Kasumi-1 (cell line): ENCODE results near the gene KLRC2.
"Not testable (repeated sequence)": the region's sequence is repeated elsewhere in the genome, so short reads cannot be mapped to it uniquely, and the experiment has no call there.

Experiments
- DNase-seq, 2 experiments: peaks; one replicate each; lab custom pipeline; 2025; lab: John Stamatoyannopoulos, UW

The KLRC2 gene

GRCh38 chr12:10435816-10436215 lies at the start of gene KLRC2:
TSS of gene KLRC2 (minus strand) at chr12:10436010. CDS start at chr12:10435986, 24 bp downstream.
- peak; percentile 18 to 31 for DNase-seq

GRCh38 chr12:10481901-10482300 lies 46.1 kb upstream of the KLRC2 start:
- DNase-seq, result not testable (repeated sequence)

GRCh38 chr12:10472808-10473207 lies 37.0 kb upstream of the KLRC2 start:
- not testable (repeated sequence) for DNase-seq

DNA sequence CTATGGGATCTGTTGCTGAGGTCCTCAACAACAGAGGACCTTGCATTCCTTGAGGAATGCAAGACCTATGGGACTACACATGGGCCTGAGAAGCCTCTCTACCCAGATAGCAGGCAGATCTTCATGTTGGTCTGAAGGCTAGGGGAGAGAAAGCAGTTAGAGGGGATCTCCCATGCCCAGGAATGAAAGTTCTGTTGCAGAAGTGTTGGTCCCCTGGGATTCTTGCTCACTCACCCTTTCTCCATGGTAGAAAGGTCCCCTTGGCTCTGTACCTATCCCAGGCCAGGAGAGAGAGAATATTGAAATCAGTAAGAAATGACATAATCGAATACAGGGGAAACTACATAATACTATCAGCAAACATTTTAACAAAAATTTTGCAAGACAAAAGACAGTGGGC lies 33.9 kb upstream of the KLRC2 start:
- DNase-seq, result no peak

DNA sequence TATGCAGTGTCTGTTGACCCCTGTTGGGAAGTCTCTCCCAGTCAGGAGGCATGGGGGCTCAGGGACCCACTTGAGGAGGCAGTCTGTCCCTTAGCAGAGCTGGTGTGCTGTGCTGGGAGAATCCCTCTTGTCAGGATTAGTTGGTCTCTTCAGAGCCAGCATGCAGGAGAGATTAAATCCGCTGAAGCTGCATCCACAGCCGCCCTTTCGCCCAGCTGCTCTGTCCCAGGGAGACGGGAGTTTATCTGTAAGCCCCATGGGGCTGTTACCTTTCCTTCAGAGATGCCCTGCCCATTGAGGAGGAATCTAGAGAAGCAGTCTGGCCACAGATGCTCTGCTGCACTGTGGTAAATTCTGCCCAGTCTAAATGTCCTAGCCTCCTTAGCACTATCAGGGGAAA lies 30.5 kb upstream of the KLRC2 start:
- DNase-seq, result no peak

DNA sequence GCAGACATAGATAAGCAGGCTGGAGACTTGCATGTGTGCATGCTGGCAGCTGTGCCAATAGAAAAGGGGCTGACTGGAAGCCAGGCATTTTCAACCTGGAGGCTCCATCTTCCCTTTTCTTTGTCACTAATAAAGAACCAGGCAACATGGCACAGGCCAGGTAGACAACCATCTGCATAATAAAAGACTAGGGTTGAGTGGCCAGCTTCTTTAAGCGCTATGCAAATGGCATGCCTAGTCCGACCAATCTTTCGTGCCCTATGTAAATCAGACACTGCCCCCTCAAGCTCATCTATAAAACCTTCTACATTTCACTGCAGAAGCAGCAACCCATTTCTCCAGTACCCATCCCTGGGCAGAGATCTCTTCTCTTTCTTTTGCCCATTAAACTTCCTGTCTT lies 21.9 kb upstream of the KLRC2 start:
- no peak for DNase-seq

DNA sequence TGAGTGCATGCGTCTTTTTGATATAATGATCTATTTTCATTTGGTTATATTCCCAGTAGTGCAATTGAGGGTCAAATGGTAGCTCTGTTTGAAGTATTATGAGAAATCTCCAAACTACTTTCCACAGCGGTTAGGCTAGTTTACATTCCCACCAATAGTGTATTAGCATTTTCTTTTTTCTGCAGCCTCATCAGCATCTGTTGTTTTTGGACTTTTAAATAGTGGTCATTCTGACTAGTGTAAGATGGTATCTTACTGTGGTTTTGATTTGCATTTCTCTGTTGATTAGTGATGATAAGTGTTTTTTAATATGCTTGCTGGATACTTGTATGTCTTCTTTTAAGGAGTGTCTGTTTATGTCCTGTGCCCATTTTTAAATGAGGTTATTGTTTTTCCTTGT lies 21.0 kb upstream of the KLRC2 start:
- no peak for DNase-seq

GRCh38 chr12:10455766-10456165 lies 20.0 kb upstream of the KLRC2 start:
- no peak for DNase-seq

- DNase-seq, result no peak
Observed at GRCh38 chr12:10454531-10454930, 18.7 kb upstream of the KLRC2 start.

- DNase-seq, result no peak
Observed at GRCh38 chr12:10453156-10453555, 17.3 kb upstream of the KLRC2 start, which contains the start of gene KLRC1. TSS of gene KLRC1 (minus strand) at chr12:10453377. CDS start at chr12:10451156, 2,221 bp downstream.

DNA sequence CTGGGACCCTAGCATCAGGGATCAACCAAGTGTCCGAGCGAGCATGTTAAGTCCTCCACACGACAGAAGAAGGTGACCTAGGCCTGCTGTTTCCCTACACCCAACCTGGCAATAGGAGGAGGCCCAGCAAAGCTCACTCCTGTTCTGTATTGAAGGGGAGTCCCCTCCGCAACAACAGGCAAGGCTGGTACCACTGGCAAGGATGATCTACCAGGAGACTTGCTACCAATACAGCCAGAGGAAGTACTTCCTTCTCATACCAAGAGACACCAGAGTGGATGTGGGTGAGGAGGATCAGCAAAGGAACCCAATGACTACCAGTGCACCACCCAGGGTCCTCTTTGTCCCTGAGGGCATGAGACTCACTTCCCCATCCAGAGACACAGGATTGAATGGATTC lies 12.4 kb upstream of the KLRC2 start:
- DNase-seq, result no peak

DNA sequence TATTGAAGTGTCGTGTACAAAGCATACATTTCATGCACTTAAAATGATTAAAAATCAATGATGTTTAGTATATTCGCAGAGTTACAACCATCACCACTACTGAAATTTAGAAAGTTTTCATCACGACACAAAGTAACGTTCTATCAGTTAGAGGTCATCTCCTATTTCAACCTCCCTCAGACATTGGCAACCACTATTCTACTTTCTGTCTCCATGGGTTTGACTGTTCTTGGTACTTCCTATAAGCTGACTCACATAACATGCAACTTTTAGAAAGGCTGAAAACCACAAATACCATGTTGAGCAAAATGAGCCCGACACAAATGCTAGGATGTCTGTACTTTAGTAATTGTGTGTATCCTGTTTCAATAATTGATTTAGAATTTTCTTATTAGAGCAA lies 10.2 kb upstream of the KLRC2 start:
- peak in 1 of 2 experiments; percentile 1 for DNase-seq

DNA sequence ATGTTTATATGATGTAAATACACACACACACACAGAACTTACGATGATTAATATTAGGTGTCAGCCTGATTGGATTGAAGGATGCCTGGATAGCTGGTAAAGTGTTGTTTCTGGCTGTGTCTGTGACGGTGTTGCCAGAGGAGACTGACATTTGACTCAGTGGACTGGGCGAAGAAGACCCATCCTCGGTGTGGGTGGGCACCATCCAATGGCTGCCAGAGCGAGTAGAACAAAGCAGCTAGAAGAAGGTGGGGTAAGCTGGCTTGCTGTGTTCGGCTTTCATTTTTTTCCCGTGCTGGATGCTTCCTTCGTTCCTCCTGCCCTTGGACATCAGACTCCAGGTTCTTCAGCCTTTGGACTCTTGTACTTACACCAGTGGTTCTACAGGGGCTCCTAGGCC lies 5.3 kb upstream of the KLRC2 start:
- not testable (repeated sequence) for DNase-seq

- not testable (repeated sequence) for DNase-seq
Observed at GRCh38 chr12:10439608-10440274, 3.9 kb upstream of the KLRC2 start.

- not testable (repeated sequence) for DNase-seq
Observed at GRCh38 chr12:10437601-10438000, 1.8 kb upstream of the KLRC2 start.

- not testable (repeated sequence) for DNase-seq
Observed at GRCh38 chr12:10430623-10431022, 5.2 kb downstream of the KLRC2 start.

DNA sequence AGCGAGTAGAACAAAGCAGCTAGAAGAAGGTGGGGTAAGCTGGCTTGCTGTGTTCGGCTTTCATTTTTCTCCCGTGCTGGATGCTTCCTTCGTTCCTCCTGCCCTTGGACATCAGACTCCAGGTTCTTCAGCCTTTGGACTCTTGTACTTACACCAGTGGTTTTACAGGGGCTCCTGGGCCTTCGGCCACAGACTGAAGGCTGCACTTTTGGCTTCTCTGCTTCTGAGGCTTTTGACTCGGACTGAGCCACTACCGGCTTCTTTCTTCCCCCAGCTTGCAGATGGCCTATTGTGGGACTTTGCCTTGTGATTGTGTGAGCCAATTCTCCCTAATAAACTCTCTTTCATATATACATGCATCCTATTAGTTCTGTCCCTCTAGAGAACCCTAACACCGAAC lies 9.9 kb downstream of the KLRC2 start:
- not testable (repeated sequence) for DNase-seq

- not testable (repeated sequence) for DNase-seq
Observed at GRCh38 chr12:10424260-10424899, 11.4 kb downstream of the KLRC2 start.

DNA sequence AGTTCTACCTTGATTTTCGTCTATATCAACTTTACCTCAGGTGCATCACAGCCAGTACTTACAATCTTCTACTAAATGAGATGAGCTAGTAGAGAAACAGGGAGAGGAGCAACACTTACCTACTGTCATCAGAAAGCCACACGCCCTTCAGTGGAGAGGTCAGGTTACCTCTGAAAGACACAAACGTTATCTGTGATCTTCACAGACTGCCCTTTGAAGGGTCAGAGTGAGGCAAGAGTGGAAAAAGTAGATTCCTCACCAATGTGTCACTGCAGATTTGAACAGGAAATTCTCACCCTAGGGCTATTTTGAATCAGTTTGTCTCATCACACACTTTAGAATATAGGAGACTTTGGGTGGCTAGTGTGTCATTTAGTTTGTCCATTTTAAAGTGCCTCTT lies 13.7 kb downstream of the KLRC2 start:
- DNase-seq, result not testable (repeated sequence)

- DNase-seq, result not testable (repeated sequence)
Observed at GRCh38 chr12:10420334-10420733, 15.5 kb downstream of the KLRC2 start, which contains the start of gene KLRC3. TSS of gene KLRC3 (minus strand) at chr12:10420595. CDS start at chr12:10420550, 45 bp downstream.

DNA sequence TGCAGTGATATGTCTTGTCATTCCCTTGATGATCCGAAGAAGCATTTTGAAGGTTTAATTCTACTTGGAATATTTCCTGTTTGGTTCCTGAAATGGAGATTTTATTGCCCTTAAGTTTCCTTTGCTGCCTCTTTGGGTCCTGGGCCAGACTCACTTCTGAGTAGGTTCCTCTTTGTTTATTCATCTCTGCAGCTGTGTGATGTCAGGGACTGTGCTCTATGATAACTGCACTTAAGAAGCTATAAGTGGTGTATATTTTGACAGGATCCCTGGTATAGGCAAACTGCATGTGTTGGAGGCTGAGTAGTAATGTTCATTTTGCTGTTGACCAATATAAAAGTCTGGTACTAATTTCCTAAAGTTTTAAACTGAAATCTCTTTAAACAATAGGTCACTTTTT lies 26.4 kb downstream of the KLRC2 start, which contains the start of gene KLRC4:
TSS of gene KLRC4 (minus strand) at position 366 of the 400 bp plus-strand sequence. CDS start at position 184, 182 bp downstream.
- peak; percentile 2 to 10 for DNase-seq

DNA sequence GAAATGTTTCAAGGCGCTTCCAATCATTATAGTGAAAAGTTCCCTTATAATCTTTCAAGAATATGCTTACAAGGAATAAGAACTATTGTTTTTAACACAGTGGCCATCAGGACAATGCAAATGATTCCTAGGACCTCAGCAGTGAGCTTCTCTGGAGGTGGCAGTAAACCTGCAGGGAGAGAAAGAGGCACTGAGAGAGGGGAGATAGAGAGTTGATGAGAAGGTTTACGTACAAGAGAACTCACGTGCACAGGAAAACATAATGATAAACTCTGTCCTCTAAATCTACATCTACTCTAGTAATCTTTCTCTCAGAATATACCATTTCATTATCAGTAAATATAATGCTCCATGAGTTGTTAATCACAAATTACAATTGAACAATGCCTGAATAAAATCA lies 27.0 kb downstream of the KLRC2 start:
- no peak for DNase-seq

- peak; percentile 9 to 25 for DNase-seq
Observed at GRCh38 chr12:10406725-10407124, 29.1 kb downstream of the KLRC2 start.
